GM21737 (cell line): ENCODE measurements around the gene TP53I13.

Source experiments
- ATAC-seq: cut with Tn5 transposase; IDR thresholded peaks from one replicate; pipeline ENCODE4 v1.9.1; 2021; ENCODE audit warnings: mild to moderate bottlenecking, moderate library complexity; ENCODE audit not compliant: unreplicated experiment

TP53I13 gene

GRCh38 chr17:29591737-29592608 lies 23.5 kb downstream of the TP53I13 start:
- no peak for ATAC-seq

- no peak for ATAC-seq
These were observed 24.5 kb downstream of the TP53I13 start, which contains the start of gene ANKRD13B for GRCh38 chr17:29592850-29593551. ANKRD13B (plus strand) TSS chr17:29593132; CDS start chr17:29593622, 490 bp downstream.

- ATAC-seq, result no peak
These were observed 25.4 kb downstream of the TP53I13 start for GRCh38 chr17:29593591-29594518.

GRCh38 chr17:29594519-29595090 lies 26.1 kb downstream of the TP53I13 start:
- no peak for ATAC-seq

- no peak for ATAC-seq
These were observed 26.8 kb downstream of the TP53I13 start for GRCh38 chr17:29595107-29595942.

- ATAC-seq, result no peak
These were observed 27.7 kb downstream of the TP53I13 start for GRCh38 chr17:29595943-29596774.

- no peak for ATAC-seq
These were observed 28.3 kb downstream of the TP53I13 start for GRCh38 chr17:29596811-29597210.

GRCh38 chr17:29597361-29598172 lies 29.1 kb downstream of the TP53I13 start:
- ATAC-seq, result no peak

GRCh38 chr17:29603109-29603674 lies 34.7 kb downstream of the TP53I13 start:
- ATAC-seq, result no peak

- no peak for ATAC-seq
These were observed 39.2 kb downstream of the TP53I13 start for GRCh38 chr17:29607557-29608195.

GRCh38 chr17:29608986-29609385 lies 40.5 kb downstream of the TP53I13 start:
- no peak for ATAC-seq

GRCh38 chr17:29610395-29610794 lies 41.9 kb downstream of the TP53I13 start:
- ATAC-seq, result no peak

- no peak for ATAC-seq
These were observed 43.0 kb downstream of the TP53I13 start for GRCh38 chr17:29611351-29612093.

- no peak for ATAC-seq
These were observed 43.5 kb downstream of the TP53I13 start for GRCh38 chr17:29612094-29612403.

GRCh38 chr17:29612404-29613280 lies 44.1 kb downstream of the TP53I13 start:
- ATAC-seq, result no peak
